K562 (cell line): ENCODE data around the gene EPHB2. TPM values are rescaled to one million over a fixed set of nuclear protein-coding genes. Genes with fewer than 3 reads are reported as not detected.

Source experiments
- ATAC-seq: fragments of 200-7000 bp; cut with Tn5 transposase; 3 replicates; pipeline ENCODE4 v1.9.1; 2020; ENCODE audit warnings: moderate library complexity
- BruUV-seq: library from RNA; stranded (reverse); fragments of 400-500 nt; replicated peaks from 2 replicates; lab custom pipeline; 2021; lab: Mats Ljungman, UMichigan
- CTCF ChIA-PET: fragments of 300-600 bp; formaldehyde crosslinking; extraction: SDS; loops from one replicate; lab custom pipeline; 2021; ENCODE audit warnings: low intra/inter-chr PET ratio; lab: Yijun Ruan, JAX
- POLR2A ChIA-PET: fragments of 300-600, 350-650 bp; sonication (Branson Sonifier 250); formaldehyde crosslinking; extraction: SDS; loops from one replicate; lab custom pipeline; 2021; ENCODE audit warnings: antibody characterized with exemption, inconsistent platforms; lab: Yijun Ruan, JAX
- DNase-seq, 4 experiments: peaks; one replicate each; pipeline versions ENCODE4 v3.0.0 to v3.0.0-alpha.2; 2011 to 2018; ENCODE audit warnings: low spot score in 3 of 4, mixed read lengths in 3 of 4; ENCODE audit errors: extremely low read depth in 1 of 4
- FAIRE-seq: peaks from 2 replicates; lab custom pipeline; 2011; peaks lifted over from hg19 to GRCh38; lab: Jason Lieb, UNC
- H2AFZ ChIP-seq: 2 replicates; pipeline ENCODE4 v1.6.0; 2011; ENCODE audit warnings: low read depth, low read length, control low read depth, inconsistent platforms
- H3K27ac ChIP-seq: fragments of 200-600 bp; 3 replicates; pipeline ENCODE4 v1.8.0; 2011; ENCODE audit warnings: low read depth, mild to moderate bottlenecking, control low read depth, inconsistent platforms, low read length, moderate library complexity, mixed read lengths; ENCODE audit errors: extremely low read depth
- H3K27me3 ChIP-seq, 2 experiments: fragments of 300-600 bp in 1 of 2; 2 replicates in 1 of 2; 3 replicates in 1 of 2; pipeline versions ENCODE4 v1.6.0 to v1.8.0; 2011; ENCODE audit warnings: inconsistent platforms in 2 of 2, low read length in 2 of 2, mild to moderate bottlenecking in 1 of 2, mixed read lengths in 1 of 2, moderate library complexity in 1 of 2; ENCODE audit not compliant: control insufficient read depth in 2 of 2, insufficient read depth in 2 of 2
- H3K36me3 ChIP-seq: fragments of 300-600 bp; 3 replicates; pipeline ENCODE4 v1.8.0; 2011; ENCODE audit warnings: mild to moderate bottlenecking, low read length, inconsistent platforms; ENCODE audit not compliant: control insufficient read depth, insufficient read depth
- H3K4me1 ChIP-seq, 2 experiments: fragments of 200-600 bp in 1 of 2; replicated peaks in 1 of 2; 2 replicates in 1 of 2; 3 replicates in 1 of 2; pipeline versions ENCODE4 v1.5.1 to v1.8.0; 2011; ENCODE audit warnings: inconsistent platforms in 2 of 2, low read length in 2 of 2, mild to moderate bottlenecking in 1 of 2, mixed read lengths in 1 of 2, moderate library complexity in 1 of 2; ENCODE audit not compliant: control insufficient read depth in 2 of 2, insufficient read depth in 2 of 2
- H3K4me2 ChIP-seq: 2 replicates; pipeline ENCODE4 v1.6.1; 2011; ENCODE audit warnings: low read length, control low read depth, inconsistent platforms, mixed read lengths; ENCODE audit not compliant: insufficient read depth
- H3K4me3 ChIP-seq: fragments of 200-600 bp; sonication (generic), shearing (Covaris generic); 2 replicates; pipeline ENCODE4 v1.5.1; 2016; ENCODE audit warnings: control low read depth, inconsistent platforms
- H3K79me2 ChIP-seq: fragments of 200-600 bp; 3 replicates; pipeline ENCODE4 v1.8.0; 2011; ENCODE audit warnings: low read length, inconsistent platforms; ENCODE audit not compliant: control insufficient read depth, insufficient read depth
- H3K9ac ChIP-seq, 2 experiments: 2 replicates each; pipeline versions ENCODE4 v1.6.0 to v1.6.1; 2011; ENCODE audit warnings: low read depth in 2 of 2, low read length in 2 of 2, control low read depth in 1 of 2, inconsistent platforms in 1 of 2, mild to moderate bottlenecking in 1 of 2, mixed read lengths in 1 of 2; ENCODE audit not compliant: insufficient read depth in 1 of 2
- H3K9me1 ChIP-seq: one replicate; pipeline ENCODE4 v1.6.0; 2011; ENCODE audit warnings: inconsistent platforms, mild to moderate bottlenecking, low read length, moderate library complexity; ENCODE audit not compliant: control insufficient read depth, insufficient read depth
- H3K9me3 ChIP-seq: replicated peaks from 2 replicates; pipeline ENCODE4 v1.5.1; 2011; ENCODE audit warnings: low read depth, low read length, inconsistent platforms; ENCODE audit not compliant: control insufficient read depth, insufficient read depth
- H4K20me1 ChIP-seq: replicated peaks from 2 replicates; pipeline ENCODE4 v1.6.1; 2011; ENCODE audit warnings: low read length, inconsistent platforms, mixed read lengths; ENCODE audit not compliant: control insufficient read depth, insufficient read depth
- KAT2B ChIP-seq: IDR thresholded peaks from one replicate; pipeline ENCODE4 v1.6.1; 2012; ENCODE audit warnings: low read depth, mild to moderate bottlenecking, control low read depth, inconsistent platforms, low read length, moderate library complexity
- MTA3 ChIP-seq: fragments of 450-650 bp; formaldehyde crosslinking; IDR thresholded peaks from 2 replicates; pipeline ENCODE4 v1.6.1; 2017; ENCODE audit warnings: mild to moderate bottlenecking, borderline replicate concordance
- SMARCA5 ChIP-seq: fragments of 450-650 bp; IDR thresholded peaks from 2 replicates; pipeline ENCODE4 v1.6.1; 2016
- SPI1 ChIP-seq: IDR thresholded peaks from 2 replicates; pipeline ENCODE4 v1.6.1; 2011; ENCODE audit warnings: low read depth, low read length, control low read depth, borderline replicate concordance
- TRIM28 ChIP-seq: fragments of 450-650 bp; IDR thresholded peaks from 2 replicates; pipeline ENCODE4 v1.6.1; 2017
- ZFP36 ChIP-seq: fragments of 150-350 bp; IDR thresholded peaks from 2 replicates; pipeline ENCODE4 v1.6.1; 2018; ENCODE audit warnings: low read length, low read depth; ENCODE audit not compliant: partially characterized antibody
- ZNF124 ChIP-seq: sonication (generic); formaldehyde crosslinking; IDR thresholded peaks from 2 replicates; pipeline ENCODE4 v1.8.1; 2022; ENCODE audit warnings: missing genetic modification reagents
- ZNF174 ChIP-seq: fragments of 250-450 bp; sonication (Bioruptor Pico); IDR thresholded peaks from 2 replicates; pipeline ENCODE4 v1.4.0; 2020; ENCODE audit warnings: mild to moderate bottlenecking
- WGBS: fragments of 100-300 bp; shearing (Covaris generic); methylation state at CpG from one replicate; pipeline ENCODE4 v1.1.6; 2016; ENCODE audit warnings: low coverage, mixed read lengths; ENCODE audit not compliant: insufficient coverage; ENCODE audit errors: missing lambda C conversion rate; 5-methylcytosine and 5-hydroxymethylcytosine counted together
- in situ Hi-C: fragments of 300-500 bp; cut with MboI; formaldehyde crosslinking; loops from 4 replicates; pipeline ENCODE4 v1.15.0; 2018; ENCODE audit warnings: inconsistent platforms, mixed read lengths
- intact Hi-C: fragments of 100-400 bp; cut with micrococcal nuclease; formaldehyde crosslinking; loops from 2 replicates; pipeline ENCODE4 v1.14.2; 2022
- polyA plus RNA-seq, 8 experiments: library from polyadenylated mRNA; depleted of rRNA in 4 of 8; stranded (reverse) in 5 of 8; unstranded in 3 of 8; fragments of >200 nt; fragmentation: Nextera tagmentation in 2 of 8; fragmentation: Illumina TruSeq in 1 of 8; extraction: Ambion mirVana in 2 of 8; extraction: Trizol in 1 of 8; gene quantifications; 2 replicates each; pipeline versions ENCODE4 v1.2.1 to v1.2.3, GENCODE V29; 2011 to 2014; ENCODE audit warnings: inconsistent platforms in 1 of 8, missing spikeins in 1 of 8
- total RNA-seq, 7 experiments: library from RNA; depleted of rRNA in 6 of 7; stranded (reverse); fragments of >200 nt in 6 of 7; fragmentation: Illumina TruSeq in 2 of 7; extraction: Trizol in 2 of 7; gene quantifications; 2 replicates each; pipeline versions ENCODE4 v1.2.1 to v1.2.3, GENCODE V29; 2011 to 2021; ENCODE audit warnings: low replicate concordance in 1 of 7

EPHB2 gene
- total and polyA plus RNA-seq, 9 of the 15 experiments (the other 6 are each of a cell fraction or from before 2014, with no cell fraction given), result not detected

GRCh38 chr1:22778862-22779520 is 68.4 kb downstream of the EPHB2 start:
- intact Hi-C loops (no loop called here), in situ Hi-C loops (no loop called here)
- 0% methylated on average over 9 of the region's 9 CpGs for WGBS
- H2AFZ ChIP-seq, result no peak overlapping the region
- peaks cover 7% of the 10 kb centered on the region for H4K20me1 ChIP-seq
- no peak overlapping the region for H3K27ac ChIP-seq
- DNase-seq (no peak), ATAC-seq (no peak), FAIRE-seq (no peak)
- no peaks in the 10 kb centered on the region for H3K79me2 ChIP-seq
- H3K9me3 ChIP-seq, result no peaks in the 10 kb centered on the region
- ChIA-PET POLR2A (no interaction called here), CTCF (no interaction called here)
- peaks cover 2 to 4% of the 10 kb centered on the region in 2 experiments; a peak in 3 of 5 replicates for H3K4me1 ChIP-seq
- peaks cover 26 to 75% of the 10 kb centered on the region in 2 experiments for H3K27me3 ChIP-seq
- no peak overlapping the region for H3K4me2 ChIP-seq
- BruUV-seq, result no TSS peak
- H3K9ac ChIP-seq, result no peak overlapping the region
- TF ChIP-seq SPI1, result no peak
- TF ChIP-seq ZNF174 (CRISPR knock-in tag), result no peak
- TF ChIP-seq TRIM28, result no peak
- TF ChIP-seq SMARCA5, result no peak
- no peak for TF ChIP-seq KAT2B
- no peak for TF ChIP-seq ZFP36
- TF ChIP-seq MTA3, result no peak
- TF ChIP-seq ZNF124, result no peak
- no peak overlapping the region for H3K4me3 ChIP-seq
- H3K9me1 ChIP-seq, result no peaks in the 10 kb centered on the region
- H3K36me3 ChIP-seq, result no peaks in the 10 kb centered on the region
